Type B pancreatic cell (in vitro differentiated cells): ENCODE results near the gene ARL4A. TPM values are rescaled to one million over a fixed set of nuclear protein-coding genes. Genes with fewer than 3 reads are reported as not detected.

Source experiments
- DNase-seq: peaks from one replicate; pipeline ENCODE4 v3.0.0; 2021; ENCODE audit warnings: mixed read lengths; ENCODE audit not compliant: unreplicated experiment; ENCODE audit errors: extremely low spot score
- H3K27ac Mint-ChIP-seq: 2 replicates; pipeline ENCODE4 v1.8.0; 2021; ENCODE audit warnings: mild to moderate bottlenecking, mixed read lengths
- H3K27me3 Mint-ChIP-seq: 2 replicates; pipeline ENCODE4 v1.8.0; 2021; ENCODE audit warnings: mixed read lengths
- H3K36me3 Mint-ChIP-seq: 2 replicates; pipeline ENCODE4 v1.8.0; 2021; ENCODE audit warnings: mixed read lengths
- H3K4me1 Mint-ChIP-seq: one replicate; pipeline ENCODE4 v1.8.0; 2021; ENCODE audit warnings: mixed read lengths; ENCODE audit not compliant: unreplicated experiment
- H3K4me3 Mint-ChIP-seq: 2 replicates; pipeline ENCODE4 v1.8.0; 2021; ENCODE audit warnings: mild to moderate bottlenecking, mixed read lengths
- H3K9me3 Mint-ChIP-seq: 2 replicates; pipeline ENCODE4 v1.8.0; 2021; ENCODE audit warnings: mixed read lengths
- CTCF ChIP-seq: fragments of 200-600 bp; sonication (generic); conservative IDR thresholded peaks from 2 replicates; pipeline ENCODE4 v1.5.0; 2021; ENCODE audit warnings: antibody characterized with exemption, mild to moderate bottlenecking
- total RNA-seq: library from RNA; stranded (reverse); gene quantifications from 2 replicates; pipeline ENCODE4 v1.2.1, GENCODE V29; 2021; ENCODE audit warnings: low replicate concordance

Gene ARL4A
- total RNA-seq, 1 donor from 2014 or later: 25.5 TPM

GRCh38 chr7:12731775-12732174 lies 44.3 kb downstream of the ARL4A start:
- no peak for DNase-seq
- H3K27me3 Mint-ChIP-seq: no peaks in the 10 kb centered on the region
- no peak for TF ChIP-seq CTCF

GRCh38 chr7:12732428-12732827 lies 45.0 kb downstream of the ARL4A start:
- no peak for TF ChIP-seq CTCF
- no peaks in the 10 kb centered on the region for H3K27me3 Mint-ChIP-seq
- H3K27ac Mint-ChIP-seq: no peak overlapping the region
- H3K36me3 Mint-ChIP-seq: no peaks in the 10 kb centered on the region
- no peak overlapping the region for H3K4me3 Mint-ChIP-seq
- peaks cover 13% of the 10 kb centered on the region for H3K4me1 Mint-ChIP-seq
- no peaks in the 10 kb centered on the region for H3K9me3 Mint-ChIP-seq
- DNase-seq: no peak

More at GRCh38 chr7:12731775-12732174, 44.3 kb downstream of the ARL4A start:
- H3K4me1 Mint-ChIP-seq: peaks cover 13% of the 10 kb centered on the region
- H3K4me3 Mint-ChIP-seq: no peak overlapping the region
- H3K9me3 Mint-ChIP-seq: no peaks in the 10 kb centered on the region
- no peaks in the 10 kb centered on the region for H3K36me3 Mint-ChIP-seq
- H3K27ac Mint-ChIP-seq: no peak overlapping the region

GRCh38 chr7:12735923-12736322 lies 48.5 kb downstream of the ARL4A start:
- no peak for DNase-seq
- Mint-ChIP-seq H3K4me1 (peaks cover 4% of the 10 kb centered on the region), H3K27me3 (no peaks in the 10 kb centered on the region), H3K27ac (no peak overlapping the region), H3K9me3 (no peaks in the 10 kb centered on the region), H3K4me3 (no peak overlapping the region), H3K36me3 (no peaks in the 10 kb centered on the region)
- TF ChIP-seq CTCF: no peak

- no peak overlapping the region for H3K27ac Mint-ChIP-seq
- no peaks in the 10 kb centered on the region for H3K9me3 Mint-ChIP-seq
- no peak for TF ChIP-seq CTCF
- peaks cover 3% of the 10 kb centered on the region for H3K4me1 Mint-ChIP-seq
- H3K36me3 Mint-ChIP-seq: no peaks in the 10 kb centered on the region
- no peak overlapping the region for H3K4me3 Mint-ChIP-seq
- no peak for DNase-seq
- no peaks in the 10 kb centered on the region for H3K27me3 Mint-ChIP-seq
These were observed 49.9 kb downstream of the ARL4A start for GRCh38 chr7:12737373-12737772.

GRCh38 chr7:12737836-12738235 lies 50.4 kb downstream of the ARL4A start:
- Mint-ChIP-seq H3K4me1 (peaks cover 4% of the 10 kb centered on the region), H3K36me3 (no peaks in the 10 kb centered on the region), H3K27me3 (no peaks in the 10 kb centered on the region), H3K9me3 (no peaks in the 10 kb centered on the region), H3K27ac (no peak overlapping the region), H3K4me3 (no peak overlapping the region)
- DNase-seq: no peak
- no peak for TF ChIP-seq CTCF

- H3K27me3 Mint-ChIP-seq: no peaks in the 10 kb centered on the region
- H3K27ac Mint-ChIP-seq: no peak overlapping the region
- no peaks in the 10 kb centered on the region for H3K9me3 Mint-ChIP-seq
- no peak for DNase-seq
- H3K36me3 Mint-ChIP-seq: no peaks in the 10 kb centered on the region
- no peak for TF ChIP-seq CTCF
- H3K4me1 Mint-ChIP-seq: peaks cover 4% of the 10 kb centered on the region
- no peak overlapping the region for H3K4me3 Mint-ChIP-seq
These were observed 51.2 kb downstream of the ARL4A start for GRCh38 chr7:12738665-12739064.
